Smooth muscle cell (in vitro differentiated cells): ENCODE data around the gene MOK. TPM values are rescaled to one million over a fixed set of nuclear protein-coding genes. Genes with fewer than 3 reads are reported as not detected.

Experiments used
- DNase-seq: peaks from one replicate; lab custom pipeline; 2025; ENCODE audit not compliant: unreplicated experiment; lab: John Stamatoyannopoulos, UW
- H2AFZ ChIP-seq: fragments of 200-600 bp; sonication (generic); 2 replicates; pipeline ENCODE4 v1.6.0; 2016; ENCODE audit warnings: antibody characterized with exemption, low read depth, mild to moderate bottlenecking
- H3F3A ChIP-seq: fragments of 200-600 bp; sonication (generic); 2 replicates; pipeline ENCODE4 v1.6.0; 2017; ENCODE audit warnings: antibody characterized with exemption, low read depth
- H3K27ac ChIP-seq: fragments of 200-600 bp; sonication (generic); 2 replicates; pipeline ENCODE4 v1.5.1; 2016; ENCODE audit warnings: low read depth, mild to moderate bottlenecking
- H3K27me3 ChIP-seq: fragments of 200-600 bp; sonication (generic); 2 replicates; pipeline ENCODE4 v1.6.1; 2016; ENCODE audit warnings: low read depth, mild to moderate bottlenecking
- H3K36me3 ChIP-seq: fragments of 200-600 bp; sonication (generic); 2 replicates; pipeline ENCODE4 v1.5.1; 2016; ENCODE audit warnings: low read depth
- H3K4me1 ChIP-seq: fragments of 200-600 bp; sonication (generic); 2 replicates; pipeline ENCODE4 v1.5.1; 2016; ENCODE audit warnings: low read depth
- H3K4me2 ChIP-seq: fragments of 200-600 bp; sonication (generic); 2 replicates; pipeline ENCODE4 v1.6.0; 2016; ENCODE audit warnings: mild to moderate bottlenecking
- H3K4me3 ChIP-seq: fragments of 200-600 bp; sonication (generic); 2 replicates; pipeline ENCODE4 v1.5.1; 2016; ENCODE audit warnings: mild to moderate bottlenecking
- H3K79me2 ChIP-seq: fragments of 200-600 bp; sonication (generic); 2 replicates; pipeline ENCODE4 v1.6.0; 2016; ENCODE audit warnings: low read depth, mild to moderate bottlenecking
- H3K9ac ChIP-seq: fragments of 200-600 bp; sonication (generic); 2 replicates; pipeline ENCODE4 v1.6.0; 2016; ENCODE audit warnings: low read depth
- H3K9me3 ChIP-seq: fragments of 200-600 bp; sonication (generic); replicated peaks from 2 replicates; pipeline ENCODE4 v1.5.1; 2016; ENCODE audit warnings: low read depth
- H4K20me1 ChIP-seq: fragments of 200-600 bp; sonication (generic); 2 replicates; pipeline ENCODE4 v1.6.0; 2016; ENCODE audit warnings: low read depth
- CTCF ChIP-seq: fragments of 200-600 bp; sonication (generic); IDR thresholded peaks from 2 replicates; pipeline ENCODE4 v1.5.1; 2017; ENCODE audit warnings: borderline replicate concordance, mild to moderate bottlenecking, antibody characterized with exemption; ENCODE audit not compliant: insufficient read depth, poor library complexity, severe bottlenecking
- WGBS: methylation state at CpG from one replicate; pipeline ENCODE4 v1.1.7; 2016; ENCODE audit warnings: low lambda C conversion rate; 5-methylcytosine and 5-hydroxymethylcytosine counted together
- polyA plus RNA-seq: library from polyadenylated mRNA; unstranded; fragments of >200 nt; fragmentation: Nextera tagmentation; extraction: Ambion mirVana; gene quantifications from 2 replicates; pipeline ENCODE4 v1.2.1, GENCODE V29; 2016
- total RNA-seq: library from RNA; depleted of rRNA; stranded (reverse); fragments of >200 nt; gene quantifications from 2 replicates; pipeline ENCODE4 v1.2.3, GENCODE V29; 2014

Gene MOK
- total and polyA plus RNA-seq, 2 experiments from 2014 or later = 4.7 to 6.4 TPM

GRCh38 chr14:102297436-102298170 is 7.4 kb downstream of the MOK start:
- Histone ChIP-seq H4K20me1 (no peaks in the 10 kb centered on the region), H3F3A (no peaks in the 10 kb centered on the region), H2AFZ (no peak overlapping the region), H3K4me3 (no peak overlapping the region), H3K27me3 (no peaks in the 10 kb centered on the region), H3K79me2 (no peaks in the 10 kb centered on the region), H3K4me2 (no peak overlapping the region), H3K36me3 (no peaks in the 10 kb centered on the region), H3K9ac (no peak overlapping the region), H3K27ac (no peak overlapping the region), H3K4me1 (no peaks in the 10 kb centered on the region), H3K9me3 (no peaks in the 10 kb centered on the region)
- TF ChIP-seq CTCF = no peak
- no peak for DNase-seq
- 96% methylated on average over 33 of the region's 33 CpGs for WGBS

GRCh38 chr14:102295270-102295669 is 9.7 kb downstream of the MOK start:
- Histone ChIP-seq H3K27ac (no peak overlapping the region), H3F3A (no peaks in the 10 kb centered on the region), H3K4me2 (no peak overlapping the region), H3K9me3 (no peaks in the 10 kb centered on the region), H3K36me3 (no peaks in the 10 kb centered on the region), H3K4me1 (no peaks in the 10 kb centered on the region), H3K27me3 (no peaks in the 10 kb centered on the region), H3K79me2 (no peaks in the 10 kb centered on the region), H4K20me1 (no peaks in the 10 kb centered on the region), H3K9ac (no peak overlapping the region), H2AFZ (no peak overlapping the region), H3K4me3 (no peak overlapping the region)
- no peak for DNase-seq
- 71% methylated on average over 3 of the region's 3 CpGs for WGBS
- no peak for TF ChIP-seq CTCF

- WGBS = 88% methylated on average over 6 of the region's 6 CpGs
Observed at GRCh38 chr14:102293781-102294180, 11.2 kb downstream of the MOK start.

More at GRCh38 chr14:102293781-102294180, 11.2 kb downstream of the MOK start:
- no peaks in the 10 kb centered on the region for H4K20me1 ChIP-seq
- no peak overlapping the region for H2AFZ ChIP-seq
- no peaks in the 10 kb centered on the region for H3F3A ChIP-seq
- H3K79me2 ChIP-seq = no peaks in the 10 kb centered on the region
- DNase-seq = no peak
- no peak overlapping the region for H3K27ac ChIP-seq
- no peak overlapping the region for H3K4me3 ChIP-seq
- H3K4me1 ChIP-seq = no peaks in the 10 kb centered on the region
- H3K27me3 ChIP-seq = no peaks in the 10 kb centered on the region
- no peaks in the 10 kb centered on the region for H3K36me3 ChIP-seq
- no peaks in the 10 kb centered on the region for H3K9me3 ChIP-seq
- no peak overlapping the region for H3K4me2 ChIP-seq
- no peak overlapping the region for H3K9ac ChIP-seq
- TF ChIP-seq CTCF = no peak
